Measurements from ENCODE around the gene CNPPD1.

DNA sequence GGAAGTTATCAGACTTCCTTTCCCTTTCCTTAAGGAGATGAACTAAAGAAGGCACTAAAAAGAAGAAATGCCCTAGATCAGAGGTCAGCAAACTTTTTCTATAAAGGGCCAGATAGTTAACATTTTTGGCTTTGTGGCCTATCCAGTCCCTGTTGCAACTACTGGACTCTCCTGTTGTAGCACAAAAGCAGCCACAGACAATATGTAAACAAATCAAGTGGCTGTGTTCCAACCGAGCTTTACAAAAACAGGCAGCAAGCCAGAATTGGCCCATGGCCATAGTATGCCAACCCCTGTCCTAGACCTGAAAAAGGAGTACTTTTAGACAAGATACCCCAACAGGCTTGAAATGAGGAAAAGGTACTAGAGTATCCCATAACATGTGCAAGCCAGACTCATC is 27.1 kb downstream of the CNPPD1 start:
- TF ChIP-seq EZH2 (IDR thresholded peaks at IDR 0.05; ENCODE audit: insufficient read depth, poor library complexity, severe bottlenecking): no peak
- TF ChIP-seq EZH2phosphoT487 (IDR thresholded peaks at IDR 0.05; ENCODE audit: insufficient read depth, low read depth): no peak
